Type B pancreatic cell (in vitro differentiated cells): ENCODE data around the gene GNAS. TPM values are rescaled to one million over a fixed set of nuclear protein-coding genes. Genes with fewer than 3 reads are reported as not detected.

ENCODE experiments used
- DNase-seq: peaks from one replicate; pipeline ENCODE4 v3.0.0; 2021; ENCODE audit warnings: mixed read lengths; ENCODE audit not compliant: unreplicated experiment; ENCODE audit errors: extremely low spot score
- H3K27ac Mint-ChIP-seq: 2 replicates; pipeline ENCODE4 v1.8.0; 2021; ENCODE audit warnings: mild to moderate bottlenecking, mixed read lengths
- H3K27me3 Mint-ChIP-seq: 2 replicates; pipeline ENCODE4 v1.8.0; 2021; ENCODE audit warnings: mixed read lengths
- H3K36me3 Mint-ChIP-seq: 2 replicates; pipeline ENCODE4 v1.8.0; 2021; ENCODE audit warnings: mixed read lengths
- H3K4me1 Mint-ChIP-seq: one replicate; pipeline ENCODE4 v1.8.0; 2021; ENCODE audit warnings: mixed read lengths; ENCODE audit not compliant: unreplicated experiment
- H3K4me3 Mint-ChIP-seq: 2 replicates; pipeline ENCODE4 v1.8.0; 2021; ENCODE audit warnings: mild to moderate bottlenecking, mixed read lengths
- H3K9me3 Mint-ChIP-seq: 2 replicates; pipeline ENCODE4 v1.8.0; 2021; ENCODE audit warnings: mixed read lengths
- CTCF ChIP-seq: fragments of 200-600 bp; sonication (generic); conservative IDR thresholded peaks from 2 replicates; pipeline ENCODE4 v1.5.0; 2021; ENCODE audit warnings: antibody characterized with exemption, mild to moderate bottlenecking
- total RNA-seq: library from RNA; stranded (reverse); gene quantifications from 2 replicates; pipeline ENCODE4 v1.2.1, GENCODE V29; 2021; ENCODE audit warnings: low replicate concordance

Gene GNAS
- total RNA-seq, 1 donor from 2014 or later, result 1,406 TPM

DNA sequence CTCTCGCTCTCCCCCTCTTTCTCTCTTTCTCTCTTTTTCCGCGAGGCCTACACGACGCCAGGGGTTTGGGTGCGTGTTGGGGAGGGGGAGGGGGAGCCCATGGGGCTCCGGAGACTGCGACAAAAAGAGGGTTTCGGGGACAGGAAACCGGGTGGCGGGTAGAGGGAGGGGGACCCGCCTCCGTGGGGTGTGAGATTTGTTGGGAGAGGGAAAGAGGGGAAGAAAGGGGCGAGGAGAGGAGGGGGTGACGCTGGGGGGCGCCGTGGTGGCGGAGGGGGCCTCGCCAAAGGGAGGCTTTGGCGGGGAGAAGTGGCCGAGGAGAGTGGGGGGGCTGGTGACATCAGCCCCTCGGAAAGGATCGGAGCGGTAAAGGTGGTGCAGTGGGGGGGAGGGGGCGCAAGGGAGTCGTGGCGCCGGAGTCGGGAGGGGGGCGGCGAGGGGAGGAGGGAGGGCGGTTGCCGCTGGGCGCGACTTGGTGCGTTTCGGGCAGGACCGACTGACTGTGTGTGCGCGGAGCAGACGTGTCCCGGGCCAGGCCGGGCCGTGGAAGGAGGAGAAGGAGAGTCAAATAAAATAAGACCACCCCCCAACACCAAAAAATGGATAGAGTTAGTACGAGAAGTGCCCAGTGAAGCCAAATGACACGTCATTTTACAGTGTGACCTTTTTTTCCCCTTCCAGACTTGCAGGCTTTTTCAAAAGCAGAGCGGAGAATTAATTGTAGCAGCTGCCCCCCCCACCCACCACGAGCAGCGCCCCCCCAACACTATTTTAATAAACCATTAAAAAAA, 39.8 kb downstream of the GNAS start:
- peaks cover 26% of the 10 kb centered on the region for H3K36me3 Mint-ChIP-seq
- peaks cover 49% of the 10 kb centered on the region for H3K4me1 Mint-ChIP-seq
- H3K27me3 Mint-ChIP-seq, result no peaks in the 10 kb centered on the region
- H3K27ac Mint-ChIP-seq, result peak overlapping the region; percentile 94
- no peaks in the 10 kb centered on the region for H3K9me3 Mint-ChIP-seq
- no peak for TF ChIP-seq CTCF
- DNase-seq, result peak; percentile 81
- H3K4me3 Mint-ChIP-seq, result peak overlapping the region; percentile 97

- Mint-ChIP-seq H3K27ac (peak overlapping the region; percentile 94), H3K27me3 (no peaks in the 10 kb centered on the region), H3K4me3 (peak overlapping the region; percentile 97), H3K4me1 (peaks cover 49% of the 10 kb centered on the region), H3K36me3 (peaks cover 29% of the 10 kb centered on the region), H3K9me3 (no peaks in the 10 kb centered on the region)
- no peak for TF ChIP-seq CTCF
- no peak for DNase-seq
Observed at GRCh38 chr20:58892932-58893224, 40.4 kb downstream of the GNAS start.

- no peaks in the 10 kb centered on the region for H3K9me3 Mint-ChIP-seq
- peak overlapping the region; percentile 95 for H3K27ac Mint-ChIP-seq
- H3K4me1 Mint-ChIP-seq, result peaks cover 50% of the 10 kb centered on the region
- H3K36me3 Mint-ChIP-seq, result peaks cover 31% of the 10 kb centered on the region
- H3K4me3 Mint-ChIP-seq, result peak overlapping the region; percentile 89
- no peaks in the 10 kb centered on the region for H3K27me3 Mint-ChIP-seq
- DNase-seq, result no peak
- no peak for TF ChIP-seq CTCF
Observed at GRCh38 chr20:58893355-58894120, 41.0 kb downstream of the GNAS start.

DNA sequence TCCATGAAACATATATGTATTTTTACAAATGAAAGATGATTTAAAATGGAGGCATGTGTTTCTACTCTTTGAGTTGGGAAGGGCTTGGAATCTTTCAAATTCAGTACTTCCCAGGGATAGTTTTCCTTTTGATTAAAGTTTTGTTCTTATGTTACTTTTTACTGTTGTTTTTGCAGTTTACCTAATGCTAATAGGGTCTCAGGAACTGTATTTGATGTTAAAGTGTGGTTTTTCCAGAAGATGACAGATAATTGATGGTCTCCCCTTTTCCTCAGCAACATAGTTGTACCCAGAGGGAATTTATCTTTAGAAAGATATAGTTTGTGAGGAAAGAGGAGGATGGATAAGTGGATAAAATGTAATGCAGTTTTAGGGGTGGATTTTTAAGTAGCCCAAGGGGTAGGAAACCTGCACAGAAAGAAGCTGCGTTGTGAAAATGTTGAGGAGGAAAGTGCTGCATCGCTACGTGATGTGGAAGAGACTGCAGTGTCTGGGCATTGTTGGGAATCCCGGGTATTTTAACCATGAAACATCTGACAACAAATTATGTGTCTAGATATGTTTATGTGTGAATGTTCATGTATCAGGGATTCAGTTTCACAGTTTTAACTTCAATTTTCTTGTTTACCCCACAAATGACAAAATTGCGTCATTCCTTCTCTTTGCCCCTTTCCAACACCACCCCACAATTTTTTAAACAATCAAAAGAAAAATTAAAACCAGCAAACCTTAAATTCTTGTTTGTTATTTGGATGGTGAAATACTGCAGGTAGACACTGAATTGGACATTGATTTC, 42.3 kb downstream of the GNAS start:
- TF ChIP-seq CTCF, result no peak
- peaks cover 44% of the 10 kb centered on the region for H3K36me3 Mint-ChIP-seq
- H3K4me1 Mint-ChIP-seq, result peaks cover 63% of the 10 kb centered on the region
- no peak for DNase-seq
- H3K9me3 Mint-ChIP-seq, result no peaks in the 10 kb centered on the region
- no peaks in the 10 kb centered on the region for H3K27me3 Mint-ChIP-seq
- peak overlapping the region; percentile 95 for H3K27ac Mint-ChIP-seq
- peak overlapping the region; percentile 89 for H3K4me3 Mint-ChIP-seq

- peaks cover 71% of the 10 kb centered on the region for H3K4me1 Mint-ChIP-seq
- peak overlapping the region; percentile 95 for H3K27ac Mint-ChIP-seq
- H3K9me3 Mint-ChIP-seq, result no peaks in the 10 kb centered on the region
- DNase-seq, result no peak
- no peaks in the 10 kb centered on the region for H3K27me3 Mint-ChIP-seq
- H3K4me3 Mint-ChIP-seq, result peak overlapping the region; percentile 89
- peaks cover 51% of the 10 kb centered on the region for H3K36me3 Mint-ChIP-seq
- TF ChIP-seq CTCF, result no peak
Observed at GRCh38 chr20:58895448-58896180, 43.1 kb downstream of the GNAS start.
